ENCODE results near the gene UNC93A.
"Not testable (repeated sequence)": the region's sequence is repeated elsewhere in the genome, so short reads cannot be mapped to it uniquely, and the experiment has no call there.

DNA sequence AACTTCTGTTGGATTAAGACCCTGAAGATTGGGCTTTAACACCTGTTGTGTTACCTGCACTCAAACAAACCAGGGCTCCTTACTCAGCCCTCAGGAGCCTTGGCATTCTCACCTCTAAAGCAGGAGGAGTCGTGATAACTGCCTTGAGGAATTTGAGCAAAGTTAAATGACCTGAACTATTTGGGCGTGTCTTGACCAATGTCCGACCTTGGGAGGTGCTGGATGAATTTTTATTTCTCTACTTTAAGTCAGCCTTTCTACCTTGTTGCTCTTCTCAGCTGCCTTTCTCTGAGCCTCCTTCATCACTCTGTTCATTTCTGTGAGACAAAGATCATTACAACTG lies 23.6 kb upstream of the UNC93A start:
- TF ChIP-seq, protein P1, sequence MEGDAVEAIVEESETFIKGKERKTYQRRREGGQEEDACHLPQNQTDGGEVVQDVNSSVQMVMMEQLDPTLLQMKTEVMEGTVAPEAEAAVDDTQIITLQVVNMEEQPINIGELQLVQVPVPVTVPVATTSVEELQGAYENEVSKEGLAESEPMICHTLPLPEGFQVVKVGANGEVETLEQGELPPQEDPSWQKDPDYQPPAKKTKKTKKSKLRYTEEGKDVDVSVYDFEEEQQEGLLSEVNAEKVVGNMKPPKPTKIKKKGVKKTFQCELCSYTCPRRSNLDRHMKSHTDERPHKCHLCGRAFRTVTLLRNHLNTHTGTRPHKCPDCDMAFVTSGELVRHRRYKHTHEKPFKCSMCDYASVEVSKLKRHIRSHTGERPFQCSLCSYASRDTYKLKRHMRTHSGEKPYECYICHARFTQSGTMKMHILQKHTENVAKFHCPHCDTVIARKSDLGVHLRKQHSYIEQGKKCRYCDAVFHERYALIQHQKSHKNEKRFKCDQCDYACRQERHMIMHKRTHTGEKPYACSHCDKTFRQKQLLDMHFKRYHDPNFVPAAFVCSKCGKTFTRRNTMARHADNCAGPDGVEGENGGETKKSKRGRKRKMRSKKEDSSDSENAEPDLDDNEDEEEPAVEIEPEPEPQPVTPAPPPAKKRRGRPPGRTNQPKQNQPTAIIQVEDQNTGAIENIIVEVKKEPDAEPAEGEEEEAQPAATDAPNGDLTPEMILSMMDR (conservative IDR thresholded peaks at IDR 0.05; ENCODE audit: low read length), result not testable (repeated sequence)
- not testable (repeated sequence) for TF ChIP-seq EZH2phosphoT487 (IDR thresholded peaks at IDR 0.05; ENCODE audit: borderline replicate concordance, low read depth, low read length)
